Erythroblast (primary cell): ENCODE data around the gene NRXN3.

Source experiments
- GATA1 ChIP-seq: IDR thresholded peaks from 2 replicates; pipeline ENCODE4 v1.6.1; 2011; ENCODE audit warnings: low read depth, mild to moderate bottlenecking, control low read depth, low read length, moderate library complexity
- POLR2A ChIP-seq: IDR thresholded peaks from 2 replicates; pipeline ENCODE4 v1.6.1; 2011; ENCODE audit warnings: mild to moderate bottlenecking, low read length

DNA sequence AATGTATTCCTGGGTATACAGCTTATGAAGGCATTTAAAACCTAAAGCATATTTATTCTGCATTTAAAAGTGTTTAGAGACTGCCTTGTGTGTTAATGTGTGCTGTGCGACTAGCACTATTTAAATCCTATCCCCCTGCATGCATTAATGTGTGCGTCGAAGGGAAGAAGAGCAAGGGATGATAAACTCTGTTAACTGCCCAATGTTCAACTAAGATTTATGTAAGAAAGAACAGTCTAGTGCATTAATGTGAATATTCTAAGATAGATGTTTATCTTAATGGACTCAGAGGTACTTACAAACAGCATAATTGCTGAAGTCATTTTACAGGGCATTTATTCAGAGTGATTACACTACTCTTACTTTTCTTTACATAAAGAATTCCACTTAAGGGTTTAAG, 1616.3 kb downstream of the NRXN3 start:
- no peak for TF ChIP-seq POLR2A
- TF ChIP-seq GATA1 = no peak
